Measurements from ENCODE around the gene WDSUB1.

The WDSUB1 gene

DNA sequence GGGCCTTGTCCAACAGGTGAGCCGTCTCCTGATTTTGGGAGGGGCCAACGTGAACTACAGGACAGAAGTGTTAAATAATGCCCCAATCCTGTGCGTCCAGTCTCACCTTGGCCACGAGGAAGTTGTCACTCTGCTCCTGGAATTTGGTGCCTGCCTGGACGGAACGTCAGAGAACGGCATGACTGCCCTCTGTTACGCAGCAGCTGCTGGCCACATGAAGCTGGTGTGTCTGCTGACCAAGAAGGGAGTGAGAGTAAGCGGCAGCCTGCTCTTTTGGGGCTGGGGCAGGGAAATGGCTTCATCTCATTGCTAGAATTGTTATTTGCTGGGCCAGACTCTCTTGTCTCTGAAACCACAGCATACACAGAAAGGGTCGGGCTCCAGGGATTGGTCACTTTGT lies 92.3 kb downstream of the WDSUB1 start:
- no peak for DNase-seq

DNA sequence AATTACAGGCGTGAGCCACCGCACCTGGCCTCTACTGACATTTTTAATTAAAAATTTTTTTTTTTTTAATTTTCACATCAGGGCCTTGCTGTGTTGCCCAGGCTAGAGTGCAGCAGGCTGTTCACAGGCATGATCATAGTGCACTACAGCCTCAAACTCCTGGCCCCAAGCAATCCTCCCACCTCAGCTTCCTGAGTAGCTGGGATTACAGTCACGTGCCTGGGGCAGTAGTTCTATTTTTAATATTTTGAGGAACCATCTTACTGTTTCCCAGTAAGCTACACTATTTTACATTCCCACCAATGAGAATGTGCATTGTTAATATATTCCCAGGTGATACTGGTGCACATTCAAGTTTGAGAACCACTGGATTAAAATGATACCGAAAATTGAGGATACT lies 92.7 kb downstream of the WDSUB1 start:
- no peak for DNase-seq

DNA sequence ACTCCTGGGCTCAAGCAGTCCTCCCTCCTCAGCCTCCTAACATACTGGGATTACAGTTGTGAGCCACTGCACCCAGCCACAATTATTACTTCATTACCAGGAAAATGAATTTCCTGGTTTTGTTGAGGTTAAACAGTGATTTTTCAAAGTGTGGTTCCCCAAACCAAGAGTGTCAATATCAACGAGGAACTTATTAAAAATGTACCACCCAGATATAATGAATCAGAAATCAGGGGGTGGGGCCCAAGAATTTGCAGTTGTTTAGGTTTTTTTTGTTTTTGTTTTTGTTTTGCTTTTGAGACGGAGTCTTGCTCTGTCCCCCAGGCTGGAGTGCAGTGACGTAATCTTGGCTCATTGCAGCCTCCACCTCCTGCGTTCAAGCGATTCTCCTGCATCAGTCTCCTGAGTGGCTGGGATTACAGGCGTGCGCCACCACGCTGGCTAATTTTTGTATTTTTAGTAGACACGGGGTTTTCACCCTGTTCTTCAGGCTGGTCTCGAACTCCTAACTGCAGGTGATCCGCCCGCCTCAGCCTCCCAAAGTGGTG lies 94.1 kb downstream of the WDSUB1 start:
- no peak for DNase-seq

DNA sequence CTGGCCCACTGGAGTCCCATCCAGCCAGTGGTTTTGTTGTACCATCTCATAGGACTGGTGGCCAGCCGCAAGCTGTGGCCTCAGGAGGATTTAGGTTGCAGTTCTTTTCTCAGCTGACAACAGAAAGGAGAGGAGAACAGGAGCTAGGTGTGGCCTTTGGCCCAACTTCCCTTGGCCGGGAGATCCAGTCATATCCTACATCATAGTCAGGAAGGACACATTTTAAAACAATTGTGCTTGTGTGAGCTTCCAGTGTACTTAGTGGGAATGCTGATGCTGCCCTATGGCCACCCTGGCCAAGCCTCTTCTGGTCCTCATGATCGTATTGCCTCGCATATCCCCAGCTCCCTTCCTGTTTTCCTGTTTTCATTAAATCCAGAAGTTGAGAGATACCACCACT lies 98.1 kb downstream of the WDSUB1 start:
- no peak for DNase-seq

DNA sequence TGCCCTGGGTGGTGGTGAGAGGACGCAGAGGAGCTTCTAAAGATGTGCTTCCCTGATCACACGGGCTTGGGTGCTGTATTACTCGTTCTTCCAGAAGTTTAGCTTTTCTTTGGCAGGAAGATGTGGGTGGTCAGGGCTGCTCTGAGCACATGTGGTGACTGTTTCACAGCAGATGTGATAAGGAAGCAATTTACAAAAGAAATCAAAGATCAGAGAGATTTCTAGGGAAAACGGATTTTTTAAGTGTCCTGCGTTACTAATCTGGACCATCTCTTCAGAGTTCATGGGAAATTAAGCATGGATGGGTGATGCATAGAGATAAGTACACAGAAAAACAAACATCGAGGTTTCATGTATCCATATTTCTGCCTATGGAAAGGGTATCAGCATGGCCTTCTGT lies 99.4 kb downstream of the WDSUB1 start:
- DNase-seq, result no peak

DNA sequence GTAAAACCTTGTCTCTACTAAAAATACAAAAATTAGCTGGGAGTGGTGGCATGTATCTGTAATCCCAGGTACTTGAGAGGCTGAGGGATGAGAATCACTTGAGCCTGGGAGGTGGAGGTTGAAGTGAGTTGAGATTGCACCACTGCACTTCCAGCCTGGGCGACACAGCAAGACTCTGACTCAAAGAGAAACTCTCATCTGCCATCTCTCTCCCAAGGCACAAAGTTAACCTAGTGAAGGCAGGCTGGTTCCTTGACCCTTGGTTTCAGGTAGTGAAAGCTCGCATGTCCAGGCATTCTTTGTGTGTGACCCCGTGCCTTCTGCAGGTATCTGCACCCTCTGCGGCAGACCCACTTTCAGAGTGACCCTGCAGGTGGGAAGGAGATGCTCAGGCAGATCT lies 100.0 kb downstream of the WDSUB1 start:
- no peak for DNase-seq

All from CD4-positive, alpha-beta T cell treated with Interleukin-1 beta for 1 hour (primary cell).